ENCODE measurements around the gene TLK2.

The TLK2 gene

DNA sequence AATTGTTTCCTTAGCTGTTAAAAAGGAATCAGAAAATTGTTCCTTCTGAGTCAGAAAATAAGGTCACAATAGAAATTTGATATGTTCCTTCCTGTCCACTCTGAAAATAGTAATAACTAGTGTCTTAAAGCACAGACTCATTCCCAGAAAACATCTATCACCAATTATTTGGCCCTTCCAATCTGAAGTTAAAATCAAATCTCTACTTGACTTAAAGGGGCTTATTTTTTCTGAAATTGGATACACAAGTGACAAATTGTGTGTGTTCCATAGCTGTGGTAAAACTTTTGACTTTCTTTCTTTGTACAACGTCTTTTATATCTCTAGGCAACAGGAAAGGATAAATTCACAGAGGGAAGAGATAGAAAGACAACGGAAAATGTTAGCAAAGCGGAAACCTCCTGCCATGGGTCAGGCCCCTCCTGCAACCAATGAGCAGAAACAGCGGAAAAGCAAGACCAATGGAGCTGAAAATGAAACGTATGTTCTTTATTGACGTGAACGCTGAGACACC lies 94.3 kb downstream of the TLK2 start:
- Histone ChIP-seq H3K36me3 (replicated peaks; ENCODE audit: low read depth, low read length) (peaks cover 24% of the 10 kb centered on the region), H3K27ac (ENCODE audit: low read length) (no peak overlapping the region), H3K4me2 (ENCODE audit: low read length) (no peak overlapping the region), H3K79me2 (ENCODE audit: low read length) (no peaks in the 10 kb centered on the region), H3K9ac (ENCODE audit: low read length) (no peak overlapping the region), H4K20me1 (ENCODE audit: insufficient read depth, low read length) (no peaks in the 10 kb centered on the region), H3K4me3 (ENCODE audit: low read length) (no peak overlapping the region), H3K9me3 (ENCODE audit: insufficient read depth, low read length) (no peaks in the 10 kb centered on the region), H3K27me3 (ENCODE audit: low read depth, low read length) (no peaks in the 10 kb centered on the region), H2AFZ (ENCODE audit: low read depth, low read length) (no peak overlapping the region), H3K4me1 (ENCODE audit: low read length) (no peaks in the 10 kb centered on the region)
- TF ChIP-seq, protein P1, sequence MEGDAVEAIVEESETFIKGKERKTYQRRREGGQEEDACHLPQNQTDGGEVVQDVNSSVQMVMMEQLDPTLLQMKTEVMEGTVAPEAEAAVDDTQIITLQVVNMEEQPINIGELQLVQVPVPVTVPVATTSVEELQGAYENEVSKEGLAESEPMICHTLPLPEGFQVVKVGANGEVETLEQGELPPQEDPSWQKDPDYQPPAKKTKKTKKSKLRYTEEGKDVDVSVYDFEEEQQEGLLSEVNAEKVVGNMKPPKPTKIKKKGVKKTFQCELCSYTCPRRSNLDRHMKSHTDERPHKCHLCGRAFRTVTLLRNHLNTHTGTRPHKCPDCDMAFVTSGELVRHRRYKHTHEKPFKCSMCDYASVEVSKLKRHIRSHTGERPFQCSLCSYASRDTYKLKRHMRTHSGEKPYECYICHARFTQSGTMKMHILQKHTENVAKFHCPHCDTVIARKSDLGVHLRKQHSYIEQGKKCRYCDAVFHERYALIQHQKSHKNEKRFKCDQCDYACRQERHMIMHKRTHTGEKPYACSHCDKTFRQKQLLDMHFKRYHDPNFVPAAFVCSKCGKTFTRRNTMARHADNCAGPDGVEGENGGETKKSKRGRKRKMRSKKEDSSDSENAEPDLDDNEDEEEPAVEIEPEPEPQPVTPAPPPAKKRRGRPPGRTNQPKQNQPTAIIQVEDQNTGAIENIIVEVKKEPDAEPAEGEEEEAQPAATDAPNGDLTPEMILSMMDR (IDR thresholded peaks at IDR 0.05; ENCODE audit: low read depth, low read length), result no peak
- no peak for TF ChIP-seq EZH2phosphoT487 (IDR thresholded peaks at IDR 0.05; ENCODE audit: low read depth)

DNA sequence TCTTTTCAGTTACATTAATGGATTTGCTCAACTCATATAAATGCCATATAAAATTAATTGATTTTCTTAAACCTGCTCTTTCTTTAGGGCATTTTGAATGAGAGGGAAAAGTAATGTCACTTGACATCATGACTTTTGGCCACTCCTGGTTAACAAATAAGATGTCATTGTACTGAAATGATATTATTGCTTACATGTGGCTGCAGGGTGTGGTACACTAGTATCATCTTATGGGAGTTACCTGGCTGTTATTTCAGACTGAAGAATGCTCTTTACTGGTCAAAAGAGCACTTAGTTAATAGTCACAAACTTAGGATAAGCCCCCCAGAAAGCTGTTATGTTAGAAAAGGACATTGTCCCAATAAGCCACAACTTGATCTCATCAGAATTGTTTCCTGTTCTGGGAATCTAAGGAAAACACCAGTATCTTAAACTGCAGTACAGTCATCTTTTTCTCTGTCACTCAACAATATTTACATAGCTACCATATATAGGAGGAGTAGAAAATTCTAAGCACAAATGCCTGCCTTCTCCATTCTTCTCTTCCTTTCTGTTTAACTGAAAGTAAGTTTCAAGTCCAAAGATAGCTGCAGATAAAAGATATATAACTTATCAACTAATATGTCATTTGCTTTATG lies 95.0 kb downstream of the TLK2 start:
- no peaks in the 10 kb centered on the region for H3K4me1 ChIP-seq (ENCODE audit: low read length)
- no peak overlapping the region for H3K27ac ChIP-seq (ENCODE audit: low read length)
- H3K4me2 ChIP-seq (ENCODE audit: low read length), result no peak overlapping the region
- H3K9me3 ChIP-seq (ENCODE audit: insufficient read depth, low read length), result no peaks in the 10 kb centered on the region
- no peak overlapping the region for H2AFZ ChIP-seq (ENCODE audit: low read depth, low read length)
- H3K9ac ChIP-seq (ENCODE audit: low read length), result no peak overlapping the region
- H4K20me1 ChIP-seq (ENCODE audit: insufficient read depth, low read length), result no peaks in the 10 kb centered on the region
- TF ChIP-seq, protein P1 (IDR thresholded peaks at IDR 0.05; ENCODE audit: low read depth, low read length), result no peak
- H3K4me3 ChIP-seq (ENCODE audit: low read length), result no peak overlapping the region
- H3K36me3 ChIP-seq (replicated peaks; ENCODE audit: low read depth, low read length), result peaks cover 24% of the 10 kb centered on the region
- no peaks in the 10 kb centered on the region for H3K27me3 ChIP-seq (ENCODE audit: low read depth, low read length)
- no peaks in the 10 kb centered on the region for H3K79me2 ChIP-seq (ENCODE audit: low read length)

DNA sequence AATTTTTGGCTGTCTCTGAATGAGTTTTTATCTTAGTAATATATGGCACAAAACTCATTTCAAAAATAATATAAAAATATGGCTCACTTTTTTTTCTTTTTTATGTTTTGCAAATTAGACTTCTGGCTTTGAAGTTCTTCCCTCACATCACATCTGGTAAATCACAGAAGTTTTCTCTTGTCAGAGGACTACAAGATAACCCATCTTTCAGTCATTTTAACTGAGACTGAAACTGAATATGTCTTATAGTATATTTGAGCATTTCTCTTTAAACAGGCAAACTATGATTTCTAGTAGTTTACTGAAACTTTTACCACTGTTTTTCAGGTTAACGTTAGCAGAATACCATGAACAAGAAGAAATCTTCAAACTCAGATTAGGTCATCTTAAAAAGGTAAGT lies 97.8 kb downstream of the TLK2 start:
- Histone ChIP-seq H2AFZ (ENCODE audit: low read depth, low read length) (no peak overlapping the region), H3K27me3 (ENCODE audit: low read depth, low read length) (no peaks in the 10 kb centered on the region), H3K27ac (ENCODE audit: low read length) (no peak overlapping the region), H3K4me3 (ENCODE audit: low read length) (no peak overlapping the region), H3K79me2 (ENCODE audit: low read length) (no peaks in the 10 kb centered on the region), H3K9me3 (ENCODE audit: insufficient read depth, low read length) (no peaks in the 10 kb centered on the region), H3K4me1 (ENCODE audit: low read length) (no peaks in the 10 kb centered on the region), H4K20me1 (ENCODE audit: insufficient read depth, low read length) (no peaks in the 10 kb centered on the region), H3K9ac (ENCODE audit: low read length) (no peak overlapping the region), H3K36me3 (replicated peaks; ENCODE audit: low read depth, low read length) (peaks cover 24% of the 10 kb centered on the region), H3K4me2 (ENCODE audit: low read length) (no peak overlapping the region)
- TF ChIP-seq EZH2phosphoT487 (IDR thresholded peaks at IDR 0.05; ENCODE audit: low read depth), result no peak
- TF ChIP-seq, protein P1 (IDR thresholded peaks at IDR 0.05; ENCODE audit: low read depth, low read length), result no peak

DNA sequence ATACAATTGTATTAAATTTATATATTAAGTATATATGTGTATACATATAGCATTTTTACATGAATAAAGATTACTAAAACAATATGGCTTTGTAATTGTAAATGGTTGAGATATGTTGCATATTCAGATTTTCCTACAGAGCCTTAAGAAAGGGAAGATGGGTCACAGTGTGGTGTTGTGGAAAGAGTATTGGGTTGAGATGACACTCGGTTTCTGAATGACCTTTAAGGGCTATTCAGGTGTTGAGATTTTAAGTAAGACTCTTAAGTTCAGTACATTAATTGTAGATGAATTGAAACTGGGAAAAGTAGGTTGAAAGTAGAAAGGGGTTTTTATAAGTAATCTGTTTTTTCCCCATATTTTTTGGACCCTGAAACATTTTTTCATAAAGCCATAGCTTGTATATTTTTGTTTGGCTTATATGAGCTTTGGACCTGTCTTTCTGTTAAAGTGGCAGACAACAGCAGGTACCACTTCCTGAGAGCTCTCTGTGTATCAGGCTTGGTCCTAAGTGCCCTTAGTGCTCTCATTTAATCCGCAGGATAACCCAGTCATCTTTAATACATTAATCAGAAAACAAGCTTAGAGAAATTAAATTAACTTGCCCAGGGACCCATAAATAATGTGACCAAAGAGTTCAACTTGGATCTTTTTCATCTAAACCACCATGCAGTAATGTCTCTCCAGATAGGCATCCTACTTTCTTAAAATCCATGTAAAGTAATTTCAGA lies 100.3 kb downstream of the TLK2 start:
- Histone ChIP-seq H3K79me2 (ENCODE audit: low read length) (no peaks in the 10 kb centered on the region), H3K27ac (ENCODE audit: low read length) (no peak overlapping the region), H3K36me3 (replicated peaks; ENCODE audit: low read depth, low read length) (peaks cover 17% of the 10 kb centered on the region), H3K4me2 (ENCODE audit: low read length) (no peak overlapping the region), H3K4me3 (ENCODE audit: low read length) (no peak overlapping the region), H3K4me1 (ENCODE audit: low read length) (no peaks in the 10 kb centered on the region), H4K20me1 (ENCODE audit: insufficient read depth, low read length) (no peaks in the 10 kb centered on the region), H3K9ac (ENCODE audit: low read length) (no peak overlapping the region), H3K9me3 (ENCODE audit: insufficient read depth, low read length) (no peaks in the 10 kb centered on the region), H2AFZ (ENCODE audit: low read depth, low read length) (no peak overlapping the region), H3K27me3 (ENCODE audit: low read depth, low read length) (no peaks in the 10 kb centered on the region)
- TF ChIP-seq EZH2phosphoT487 (IDR thresholded peaks at IDR 0.05; ENCODE audit: low read depth), result no peak
- TF ChIP-seq, protein P1 (IDR thresholded peaks at IDR 0.05; ENCODE audit: low read depth, low read length), result no peak
